Inflammatory macrophage treated with lipopolysaccharide for 1 hour (primary cell): ENCODE data around the gene TRERF1.

ENCODE experiments used
- DNase-seq, 2 donors: peaks; one replicate each; pipeline ENCODE4 v3.0.0-alpha.2; 2020 to 2022

TRERF1 gene

GRCh38 chr6:42269974-42270510, 181.7 kb downstream of the TRERF1 start:
- DNase-seq, result no peak

- no peak for DNase-seq
These were observed 182.2 kb downstream of the TRERF1 start for GRCh38 chr6:42269553-42269952.

- no peak for DNase-seq
These were observed 182.9 kb downstream of the TRERF1 start for GRCh38 chr6:42268835-42269204.

- no peak for DNase-seq
These were observed 183.5 kb downstream of the TRERF1 start for GRCh38 chr6:42268016-42268834.

- no peak for DNase-seq
These were observed 185.2 kb downstream of the TRERF1 start for GRCh38 chr6:42266538-42266937.

- no peak for DNase-seq
These were observed 186.8 kb downstream of the TRERF1 start for GRCh38 chr6:42264852-42265390.

GRCh38 chr6:42264162-42264851, 187.4 kb downstream of the TRERF1 start:
- DNase-seq, result no peak

GRCh38 chr6:42263165-42263728, 188.5 kb downstream of the TRERF1 start:
- DNase-seq, result no peak

- DNase-seq, result no peak
These were observed 190.8 kb downstream of the TRERF1 start for GRCh38 chr6:42260972-42261371.

GRCh38 chr6:42260396-42260888, 191.3 kb downstream of the TRERF1 start:
- no peak for DNase-seq

GRCh38 chr6:42259841-42260395, 191.8 kb downstream of the TRERF1 start:
- no peak for DNase-seq

- DNase-seq, result no peak
These were observed 192.4 kb downstream of the TRERF1 start for GRCh38 chr6:42259286-42259685.

GRCh38 chr6:42257614-42258013, 194.1 kb downstream of the TRERF1 start:
- no peak for DNase-seq

- DNase-seq, result no peak
These were observed 194.7 kb downstream of the TRERF1 start for GRCh38 chr6:42257063-42257462.

GRCh38 chr6:42255050-42255449, 196.7 kb downstream of the TRERF1 start:
- DNase-seq, result no peak

- DNase-seq, result no peak
These were observed 197.2 kb downstream of the TRERF1 start for GRCh38 chr6:42254505-42254904.

GRCh38 chr6:42251911-42252637, 199.7 kb downstream of the TRERF1 start:
- no peak for DNase-seq

- DNase-seq, result no peak
These were observed 200.2 kb downstream of the TRERF1 start for GRCh38 chr6:42251500-42251899.

- no peak for DNase-seq
These were observed 201.3 kb downstream of the TRERF1 start for GRCh38 chr6:42250274-42250931.

GRCh38 chr6:42249279-42249678, 202.4 kb downstream of the TRERF1 start:
- peak; percentile 3 to 48 for DNase-seq

GRCh38 chr6:42243046-42243445, 208.7 kb downstream of the TRERF1 start:
- no peak for DNase-seq

- no peak for DNase-seq
These were observed 209.8 kb downstream of the TRERF1 start for GRCh38 chr6:42241915-42242314.
